Fibroblast of gingiva (primary cell): Measurements from ENCODE around the gene RABGEF1.
A peak's percentile ranks its signal among the peaks of the same experiment; 100 is the strongest.
"Not testable (repeated sequence)": the region's sequence is repeated elsewhere in the genome, so short reads cannot be mapped to it uniquely, and the experiment has no call there.

ENCODE experiments used
- DNase-seq: peaks from one replicate; pipeline ENCODE4 v3.0.0-alpha.2; 2011; ENCODE audit warnings: low read depth

RABGEF1 gene

DNA sequence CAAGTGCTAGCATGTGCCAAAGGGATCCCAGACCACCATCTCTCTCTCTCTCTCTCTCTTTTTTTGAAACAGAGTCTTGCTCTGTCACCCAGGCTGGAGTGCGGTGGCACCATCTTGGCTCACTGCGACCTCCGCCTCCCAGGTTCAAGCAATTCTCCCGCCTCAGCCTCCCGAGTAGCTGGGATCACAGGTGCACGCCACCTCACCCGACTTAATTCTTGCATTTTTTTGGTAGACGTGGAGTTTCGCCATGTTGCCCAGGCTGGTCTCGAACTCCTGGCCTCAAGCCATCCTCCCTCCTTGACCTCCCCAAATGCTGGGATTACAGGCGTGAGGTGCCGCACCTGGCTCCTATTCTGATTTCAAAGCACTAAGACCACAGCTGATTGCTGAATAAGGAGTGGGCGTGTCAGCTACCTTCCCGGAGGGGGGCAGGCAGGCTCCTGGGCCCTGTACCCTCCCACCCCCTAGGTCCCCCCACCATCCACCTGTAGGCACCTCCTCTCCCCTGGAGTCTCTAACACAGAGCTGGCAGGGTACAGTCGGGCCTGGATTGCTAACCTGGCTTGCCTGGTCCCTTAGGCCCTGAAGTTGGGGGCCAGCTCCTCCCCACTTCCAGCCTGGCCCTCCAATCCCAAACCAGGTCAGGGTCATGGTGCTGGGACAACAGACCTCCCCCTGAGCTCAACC lies 74.8 kb downstream of the RABGEF1 start:
- not testable (repeated sequence) for DNase-seq

DNA sequence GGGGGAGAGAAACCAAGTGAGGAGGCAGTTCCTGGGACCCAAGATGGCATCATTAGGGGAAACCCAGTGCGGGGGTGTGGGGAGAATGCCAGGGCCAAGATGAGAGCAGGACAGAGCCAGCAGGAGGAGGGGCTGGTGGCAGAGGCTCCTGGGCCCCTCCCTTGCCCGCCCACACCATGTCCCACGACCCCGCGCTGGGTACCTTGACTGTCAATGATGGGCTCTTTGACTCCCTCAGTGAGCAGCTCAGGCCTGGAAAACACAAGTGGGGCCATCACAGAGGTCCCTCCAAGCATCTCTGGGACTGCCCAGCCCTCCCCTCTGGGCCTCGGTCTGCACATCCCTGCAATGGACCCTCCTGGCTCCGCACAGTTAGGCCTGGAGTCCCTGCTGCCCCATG lies 75.4 kb downstream of the RABGEF1 start:
- no peak for DNase-seq

GRCh38 chr7:66816658-66817057 lies 76.1 kb downstream of the RABGEF1 start:
- DNase-seq = not testable (repeated sequence)

DNA sequence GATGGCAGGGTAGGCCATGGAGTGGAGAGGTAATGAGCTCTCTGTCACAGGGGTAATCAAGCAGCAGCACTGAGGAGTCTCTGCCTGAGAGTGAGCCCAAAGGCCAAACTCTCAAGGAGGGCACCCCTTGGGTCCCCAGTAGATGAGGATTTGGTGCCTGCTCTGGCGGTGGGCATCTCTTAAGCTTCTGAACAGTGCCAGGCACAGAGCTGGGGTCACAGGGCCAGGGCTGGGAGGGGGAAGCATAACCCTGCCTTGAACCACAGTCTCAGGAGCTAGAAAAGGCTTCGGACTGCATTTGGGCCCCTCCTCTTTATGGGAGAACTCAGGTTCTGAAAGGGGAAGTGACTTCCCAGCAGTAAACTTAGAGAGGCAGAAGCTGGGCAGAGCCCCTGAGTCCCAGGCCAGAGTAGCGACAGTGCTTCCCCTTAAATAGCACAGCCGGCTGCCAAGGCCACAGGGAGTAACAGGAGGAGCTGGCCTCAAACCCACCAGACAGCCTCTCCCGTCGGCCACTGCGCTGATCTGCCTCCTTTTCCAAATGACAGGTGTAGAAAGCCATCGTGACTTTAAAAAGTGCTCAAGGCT lies 76.8 kb downstream of the RABGEF1 start:
- not testable (repeated sequence) for DNase-seq

- not testable (repeated sequence) for DNase-seq
These were observed 77.4 kb downstream of the RABGEF1 start for GRCh38 chr7:66817956-66818355.

- no peak for DNase-seq
These were observed 83.5 kb downstream of the RABGEF1 start for GRCh38 chr7:66824041-66824440.

GRCh38 chr7:66825538-66825937 lies 85.0 kb downstream of the RABGEF1 start:
- DNase-seq = not testable (repeated sequence)

- DNase-seq = no peak
These were observed 86.1 kb downstream of the RABGEF1 start for GRCh38 chr7:66826649-66827048.

DNA sequence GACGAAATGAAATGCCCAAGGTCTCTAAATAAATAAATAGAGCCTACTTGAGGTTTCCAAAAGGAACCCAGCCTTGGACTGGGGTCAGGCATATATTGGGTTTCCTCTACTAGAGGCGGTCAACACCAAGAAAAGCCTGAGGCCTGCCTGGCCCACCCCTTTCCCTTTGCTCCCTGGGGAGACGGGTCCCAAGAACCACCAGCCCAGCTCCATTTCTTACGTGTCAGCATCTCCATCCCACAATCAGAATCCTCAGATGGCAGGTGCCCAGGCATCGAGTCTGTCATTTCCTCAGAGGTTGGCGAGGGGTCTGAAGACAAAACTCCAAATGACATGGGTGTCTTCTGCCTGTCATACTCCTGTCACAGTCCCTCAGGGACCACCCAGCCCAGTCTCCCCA lies 90.4 kb downstream of the RABGEF1 start:
- DNase-seq = not testable (repeated sequence)

DNA sequence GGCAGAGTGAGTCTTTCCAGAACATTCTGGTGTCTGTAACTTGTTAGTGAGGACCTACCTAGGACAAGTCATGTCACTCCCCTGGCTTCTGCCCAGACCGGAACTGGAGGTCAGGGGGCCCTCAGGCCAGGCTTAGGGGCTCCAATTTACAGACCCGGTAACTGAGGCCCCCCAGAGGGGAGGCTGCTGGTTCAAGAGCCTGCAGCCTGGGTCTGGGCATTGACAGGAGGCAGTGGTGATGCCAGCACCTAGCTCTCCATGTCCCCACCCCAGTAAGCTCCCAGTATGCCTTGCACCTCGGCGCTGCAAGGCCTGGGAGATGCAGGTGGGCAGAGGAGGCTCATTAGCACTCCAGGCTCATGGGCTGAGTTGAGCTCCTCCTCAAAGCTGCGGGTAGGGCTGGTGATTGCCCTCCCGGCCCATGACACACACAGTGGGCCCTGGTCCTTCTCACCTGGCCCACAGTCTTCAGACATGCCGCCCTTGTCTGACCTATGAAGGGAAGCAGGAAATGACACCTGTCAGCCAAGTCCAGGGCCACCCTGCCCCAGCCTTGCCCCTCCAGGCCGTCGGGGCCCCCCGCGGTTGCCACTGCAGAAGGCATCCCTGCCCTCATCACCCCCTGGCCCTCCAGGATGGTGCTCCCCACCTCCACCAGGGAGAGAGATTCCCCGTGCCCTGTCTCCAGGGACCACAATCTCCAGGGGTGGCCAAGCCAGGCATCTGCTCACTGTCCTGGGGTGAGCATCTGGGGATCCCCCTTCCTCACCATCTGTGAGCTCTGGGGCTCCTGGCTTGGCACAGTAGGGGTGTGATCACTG lies 92.2 kb downstream of the RABGEF1 start:
- DNase-seq = no peak

DNA sequence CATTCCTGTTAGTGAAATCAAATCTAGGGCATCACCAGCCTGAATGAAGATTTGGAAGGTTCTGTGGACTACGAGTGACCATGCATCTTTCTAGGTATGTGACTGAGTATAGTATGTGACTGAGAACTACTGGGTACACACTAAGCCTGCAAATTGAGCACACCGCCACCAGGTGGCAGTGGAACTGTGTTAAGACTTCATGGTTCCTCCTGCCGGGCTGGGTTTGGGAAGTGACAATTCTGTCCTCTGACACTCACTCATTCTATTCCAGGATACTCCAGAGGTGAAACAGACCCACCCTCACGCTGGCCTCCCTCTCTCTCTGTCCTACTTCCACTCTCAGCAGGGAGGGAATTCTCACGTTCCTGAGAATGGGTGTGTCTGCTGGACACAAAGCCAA lies 96.5 kb downstream of the RABGEF1 start:
- no peak for DNase-seq

- DNase-seq = no peak
These were observed 97.1 kb downstream of the RABGEF1 start for GRCh38 chr7:66837661-66838060.

- DNase-seq = no peak
These were observed 99.3 kb downstream of the RABGEF1 start for GRCh38 chr7:66839814-66840213.

GRCh38 chr7:66840316-66840715 lies 99.8 kb downstream of the RABGEF1 start:
- no peak for DNase-seq

GRCh38 chr7:66841898-66842297 lies 101.4 kb downstream of the RABGEF1 start:
- DNase-seq = no peak

DNA sequence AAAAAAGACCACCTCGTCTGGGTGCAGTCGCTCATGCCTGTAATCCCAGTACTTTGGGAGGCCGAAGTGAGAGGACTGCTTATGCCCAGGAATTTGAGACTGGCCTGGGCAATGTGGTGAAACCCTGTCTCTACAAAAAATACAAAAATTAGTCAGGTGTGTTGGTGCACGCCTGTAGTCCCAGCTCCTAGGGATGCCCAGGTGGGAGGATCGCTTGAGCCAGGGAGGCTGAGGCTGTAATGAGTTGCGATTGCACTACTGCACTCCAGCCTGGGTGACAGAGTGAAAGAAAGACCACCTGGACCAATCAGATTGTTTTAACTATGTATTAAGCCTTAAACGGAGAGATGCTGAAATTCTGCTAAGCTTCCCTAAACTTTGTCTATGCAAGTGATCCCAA lies 103.0 kb downstream of the RABGEF1 start:
- DNase-seq = not testable (repeated sequence)

DNA sequence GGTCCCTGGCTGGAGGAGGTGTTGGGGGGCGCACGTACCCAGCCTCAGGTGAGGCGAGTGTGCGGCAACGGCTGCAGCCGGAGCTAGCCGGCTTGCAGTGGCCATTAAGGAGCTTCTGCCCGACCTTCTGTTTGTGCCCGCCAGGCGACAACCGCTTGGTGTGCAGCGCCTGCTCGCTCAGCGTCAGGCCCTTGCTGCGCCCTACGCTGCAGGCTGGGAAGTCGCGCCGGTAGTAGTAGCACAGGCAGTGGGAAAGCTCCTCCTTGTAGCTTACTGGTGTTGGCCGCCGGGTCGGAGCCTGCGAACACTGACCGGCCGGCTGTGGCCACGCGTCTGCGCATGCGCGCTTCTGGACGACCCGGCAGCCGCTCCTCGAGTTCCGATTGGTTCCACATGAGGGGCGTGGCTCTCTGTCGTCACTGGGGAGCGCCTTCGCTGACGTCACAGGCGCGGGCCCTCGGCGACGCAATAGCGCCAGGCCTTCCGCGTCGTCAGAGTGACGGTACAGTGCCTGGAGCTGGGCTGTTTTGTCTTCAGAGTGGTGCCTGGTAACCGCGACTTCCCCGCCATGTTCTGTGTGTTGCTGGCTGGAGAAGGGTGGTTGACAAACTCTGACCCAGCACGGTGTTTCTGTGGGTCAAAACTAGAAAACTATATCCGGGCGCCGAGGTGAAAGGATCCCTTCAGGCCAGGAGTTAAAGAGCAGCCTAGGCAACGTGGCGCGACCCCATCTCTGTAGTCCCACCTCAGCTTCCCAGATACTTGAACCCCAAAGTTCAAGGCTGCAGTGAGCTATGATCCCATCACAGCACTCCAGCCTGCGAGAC lies 104.2 kb downstream of the RABGEF1 start:
- DNase-seq = peak; percentile 98

GRCh38 chr7:66845379-66846095 lies 105.0 kb downstream of the RABGEF1 start:
- DNase-seq = no peak

DNA sequence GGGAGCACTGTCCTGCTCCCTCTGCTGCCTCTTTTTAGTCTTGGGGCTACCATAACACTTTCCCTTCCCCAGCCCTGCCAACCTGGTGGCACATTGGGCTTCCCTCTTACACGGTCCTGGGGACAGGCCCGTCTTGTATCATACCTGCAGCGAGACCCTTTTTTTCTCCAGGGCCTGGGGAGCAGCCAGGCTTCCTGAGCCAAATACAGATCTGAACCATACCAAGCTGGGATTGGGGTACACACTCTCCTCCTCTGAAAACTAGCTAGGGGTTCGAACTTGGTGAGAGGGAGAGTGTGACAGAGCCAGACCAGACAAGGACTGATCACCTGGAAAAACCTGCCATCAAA lies 105.5 kb downstream of the RABGEF1 start:
- not testable (repeated sequence) for DNase-seq

GRCh38 chr7:66847523-66847855 lies 107.0 kb downstream of the RABGEF1 start:
- DNase-seq = not testable (repeated sequence)

GRCh38 chr7:66847879-66848790 lies 107.6 kb downstream of the RABGEF1 start:
- peak; percentile 58 for DNase-seq
